Muscle of leg (tissue), 11 donors: Measurements from ENCODE around the gene CACNA1C. TPM values are rescaled to one million over a fixed set of nuclear protein-coding genes. Genes with fewer than 3 reads are reported as not detected.

Experiments
- DNase-seq: peaks from one replicate; pipeline ENCODE4 v3.0.0; 2013
- H3K27ac ChIP-seq: one replicate; pipeline ENCODE4 v1.5.1; 2013; ENCODE audit warnings: mild to moderate bottlenecking, low read length, control low read depth
- H3K27me3 ChIP-seq: one replicate; pipeline ENCODE4 v1.6.1; 2013; ENCODE audit warnings: low read length; ENCODE audit not compliant: control insufficient read depth, insufficient read depth
- H3K36me3 ChIP-seq: one replicate; pipeline ENCODE4 v1.6.1; 2013; ENCODE audit warnings: low read length; ENCODE audit not compliant: control insufficient read depth, insufficient read depth
- H3K4me1 ChIP-seq: one replicate; pipeline ENCODE4 v1.6.1; 2013; ENCODE audit warnings: low read length; ENCODE audit not compliant: control insufficient read depth, insufficient read depth
- H3K4me3 ChIP-seq: one replicate; pipeline ENCODE4 v1.5.1; 2013; ENCODE audit warnings: low read length, control low read depth
- H3K9me3 ChIP-seq: replicated peaks from 2 replicates; pipeline ENCODE4 v1.6.1; 2013; ENCODE audit warnings: low read depth, low read length; ENCODE audit not compliant: control insufficient read depth
- WGBS: methylation state at CpG from one replicate; pipeline ENCODE4 v1.1.5; 2013; ENCODE audit warnings: missing lambda C conversion rate; ENCODE audit not compliant: insufficient coverage; 5-methylcytosine and 5-hydroxymethylcytosine counted together
- polyA plus RNA-seq, 8 donors: library from polyadenylated mRNA; unstranded; fragments of 120-200 nt; gene quantifications; one replicate each; pipeline versions ENCODE4 v1.2.1 to v1.2.3, GENCODE V29; 2013; ENCODE audit warnings: inconsistent platforms in 1 of 8, low replicate concordance in 1 of 8; ENCODE audit not compliant: insufficient read length in 8 of 8, insufficient read depth in 1 of 8
- total RNA-seq: library from RNA; stranded (reverse); fragments of 120-200 nt; gene quantifications from one replicate; pipeline ENCODE4 v1.2.4, GENCODE V29; 2013

Gene CACNA1C
- total and polyA plus RNA-seq, 9 donors = 1.9 to 4.3 (median 3.6) TPM

GRCh38 chr12:2649201-2650030 is 596.6 kb downstream of the CACNA1C start:
- no peaks in the 10 kb centered on the region for H3K9me3 ChIP-seq
- H3K36me3 ChIP-seq = no peaks in the 10 kb centered on the region
- peaks cover 6% of the 10 kb centered on the region for H3K27me3 ChIP-seq
- no peak overlapping the region for H3K27ac ChIP-seq
- no peak for DNase-seq
- H3K4me1 ChIP-seq = peaks cover 5% of the 10 kb centered on the region
- no peak overlapping the region for H3K4me3 ChIP-seq
- 86% methylated on average over 10 of the region's 16 CpGs for WGBS

GRCh38 chr12:2650261-2651067 is 597.7 kb downstream of the CACNA1C start:
- H3K4me1 ChIP-seq = peaks cover 5% of the 10 kb centered on the region
- 66% methylated on average over 13 of the region's 17 CpGs for WGBS
- DNase-seq = no peak
- H3K27ac ChIP-seq = no peak overlapping the region
- no peaks in the 10 kb centered on the region for H3K36me3 ChIP-seq
- no peaks in the 10 kb centered on the region for H3K9me3 ChIP-seq
- H3K4me3 ChIP-seq = no peak overlapping the region
- H3K27me3 ChIP-seq = peaks cover 3% of the 10 kb centered on the region

GRCh38 chr12:2651068-2651965 is 598.5 kb downstream of the CACNA1C start:
- Histone ChIP-seq H3K36me3 (no peaks in the 10 kb centered on the region), H3K27me3 (peaks cover 3% of the 10 kb centered on the region), H3K4me1 (peaks cover 5% of the 10 kb centered on the region), H3K4me3 (no peak overlapping the region), H3K9me3 (no peaks in the 10 kb centered on the region), H3K27ac (no peak overlapping the region)
- 77% methylated on average over 28 of the region's 32 CpGs for WGBS
- DNase-seq = peak; percentile 23

GRCh38 chr12:2652011-2652400 is 599.2 kb downstream of the CACNA1C start:
- Histone ChIP-seq H3K4me1 (peaks cover 5% of the 10 kb centered on the region), H3K36me3 (no peaks in the 10 kb centered on the region), H3K27ac (no peak overlapping the region), H3K4me3 (no peak overlapping the region), H3K27me3 (peaks cover 3% of the 10 kb centered on the region), H3K9me3 (no peaks in the 10 kb centered on the region)
- DNase-seq = no peak
- WGBS = 92% methylated on average over 11 of the region's 14 CpGs

- 74% methylated on average over 33 of the region's 33 CpGs for WGBS
- Histone ChIP-seq H3K9me3 (no peaks in the 10 kb centered on the region), H3K36me3 (no peaks in the 10 kb centered on the region), H3K27ac (no peak overlapping the region), H3K4me3 (no peak overlapping the region), H3K4me1 (peaks cover 5% of the 10 kb centered on the region), H3K27me3 (peaks cover 3% of the 10 kb centered on the region)
- no peak for DNase-seq
Measured at GRCh38 chr12:2652401-2653081, 599.8 kb downstream of the CACNA1C start.

- no peaks in the 10 kb centered on the region for H3K36me3 ChIP-seq
Measured at GRCh38 chr12:2653461-2653965, 600.7 kb downstream of the CACNA1C start.

GRCh38 chr12:2654311-2654710 is 601.5 kb downstream of the CACNA1C start:
- no peak for DNase-seq
- 79% methylated on average over 6 of the region's 8 CpGs for WGBS

More at GRCh38 chr12:2653461-2653965, 600.7 kb downstream of the CACNA1C start:
- no peaks in the 10 kb centered on the region for H3K9me3 ChIP-seq
- 83% methylated on average over 21 of the region's 22 CpGs for WGBS
- DNase-seq = no peak
- H3K4me3 ChIP-seq = no peak overlapping the region
- H3K27me3 ChIP-seq = peaks cover 3% of the 10 kb centered on the region
- no peak overlapping the region for H3K27ac ChIP-seq
- peaks cover 5% of the 10 kb centered on the region for H3K4me1 ChIP-seq

GRCh38 chr12:2654741-2655140 is 602.0 kb downstream of the CACNA1C start:
- no peak overlapping the region for H3K4me3 ChIP-seq
- no peaks in the 10 kb centered on the region for H3K27me3 ChIP-seq
- H3K27ac ChIP-seq = no peak overlapping the region
- H3K36me3 ChIP-seq = no peaks in the 10 kb centered on the region
- no peaks in the 10 kb centered on the region for H3K9me3 ChIP-seq
- H3K4me1 ChIP-seq = peaks cover 5% of the 10 kb centered on the region
- no peak for DNase-seq
- 72% methylated on average over 4 of the region's 4 CpGs for WGBS

More at GRCh38 chr12:2654311-2654710, 601.5 kb downstream of the CACNA1C start:
- Histone ChIP-seq H3K9me3 (no peaks in the 10 kb centered on the region), H3K4me1 (peaks cover 5% of the 10 kb centered on the region), H3K27ac (no peak overlapping the region), H3K36me3 (no peaks in the 10 kb centered on the region), H3K4me3 (no peak overlapping the region), H3K27me3 (peaks cover 2% of the 10 kb centered on the region)

GRCh38 chr12:2662524-2662923 is 609.7 kb downstream of the CACNA1C start:
- Histone ChIP-seq H3K36me3 (no peaks in the 10 kb centered on the region), H3K27ac (no peak overlapping the region), H3K4me1 (no peaks in the 10 kb centered on the region), H3K4me3 (no peak overlapping the region), H3K27me3 (no peaks in the 10 kb centered on the region), H3K9me3 (no peaks in the 10 kb centered on the region)
- no CpG with 5 or more reads among the region's 2 CpGs for WGBS
- no peak for DNase-seq
